Measurements from ENCODE around the gene TBX1. TPM values are rescaled to one million over a fixed set of nuclear protein-coding genes. Genes with fewer than 3 reads are reported as not detected.
"Not testable (repeated sequence)": the region's sequence is repeated elsewhere in the genome, so short reads cannot be mapped to it uniquely, and the experiment has no call there.

Gene TBX1
- total RNA-seq, 2 experiments from 2014 or later, result not detected

DNA sequence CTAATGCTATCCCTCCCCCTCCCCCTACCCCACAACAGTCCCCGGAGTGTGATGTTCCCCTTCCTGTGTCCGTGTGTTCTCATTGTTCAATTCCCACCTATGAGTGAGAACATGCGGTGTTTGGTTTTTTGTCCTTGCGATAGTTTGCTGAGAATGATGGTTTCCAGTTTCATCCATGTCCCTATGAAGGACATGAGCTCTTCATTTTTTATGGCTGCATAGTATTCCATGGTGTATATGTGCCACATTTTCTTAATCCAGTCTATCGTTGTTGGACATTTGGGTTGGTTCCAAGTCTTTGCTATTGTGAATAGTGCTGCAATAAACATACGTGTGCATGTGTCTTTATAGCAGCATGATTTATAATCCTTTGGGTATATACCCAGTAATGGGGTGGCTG lies 16.6 kb downstream of the TBX1 start:
- H3K27me3 Mint-ChIP-seq (ENCODE audit: low read depth), result peaks cover 21% of the 10 kb centered on the region
- intact Hi-C loops (cut with micrococcal nuclease); H3K9me3 Mint-ChIP-seq; DNase-seq; H3K36me3 Mint-ChIP-seq (ENCODE audit: low read depth); H3K4me3 Mint-ChIP-seq; H3K4me1 Mint-ChIP-seq (ENCODE audit: low read depth); H3K27ac Mint-ChIP-seq: not testable (repeated sequence)
- CTCF ChIA-PET, result interaction anchor here (0.9 kb wide), 1 partner anchor 47 kb away, joined by 4 read pairs; no protein-coding TSS in a partner anchor

DNA sequence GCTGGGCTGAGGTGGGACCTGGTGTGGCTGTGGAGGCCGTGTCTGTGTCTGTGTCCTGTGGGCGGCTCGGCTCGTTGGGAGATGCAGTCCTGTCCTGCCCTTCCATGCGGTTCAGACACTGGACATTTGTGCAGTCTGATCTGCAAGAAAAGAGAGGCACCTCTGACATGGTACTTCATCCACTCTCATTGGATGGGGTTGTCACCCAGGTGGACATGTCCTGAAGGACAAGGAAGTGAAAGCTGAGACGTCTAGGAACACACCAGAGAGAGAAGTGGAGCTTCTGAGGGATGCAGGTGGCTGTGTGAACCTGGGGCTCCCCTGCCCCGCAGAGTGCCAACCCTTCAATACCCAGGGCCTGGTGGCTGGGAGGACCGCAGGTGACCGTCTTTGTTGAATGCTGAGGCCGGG lies 18.4 kb downstream of the TBX1 start:
- Mint-ChIP-seq H3K4me1 (ENCODE audit: low read depth) (peaks cover 5% of the 10 kb centered on the region), H3K4me3 (no peak overlapping the region), H3K27me3 (ENCODE audit: low read depth) (peaks cover 9% of the 10 kb centered on the region), H3K36me3 (ENCODE audit: low read depth) (no peaks in the 10 kb centered on the region), H3K27ac (no peak overlapping the region), H3K9me3 (no peaks in the 10 kb centered on the region)
- DNase-seq, result no peak
- CTCF ChIA-PET, result interaction anchor here (0.9 to 1.4 kb wide), 2 partner anchors 49 to 133 kb away, joined by 3 to 4 read pairs; no protein-coding TSS in a partner anchor
- intact Hi-C loops (cut with micrococcal nuclease), result no loop called here

DNA sequence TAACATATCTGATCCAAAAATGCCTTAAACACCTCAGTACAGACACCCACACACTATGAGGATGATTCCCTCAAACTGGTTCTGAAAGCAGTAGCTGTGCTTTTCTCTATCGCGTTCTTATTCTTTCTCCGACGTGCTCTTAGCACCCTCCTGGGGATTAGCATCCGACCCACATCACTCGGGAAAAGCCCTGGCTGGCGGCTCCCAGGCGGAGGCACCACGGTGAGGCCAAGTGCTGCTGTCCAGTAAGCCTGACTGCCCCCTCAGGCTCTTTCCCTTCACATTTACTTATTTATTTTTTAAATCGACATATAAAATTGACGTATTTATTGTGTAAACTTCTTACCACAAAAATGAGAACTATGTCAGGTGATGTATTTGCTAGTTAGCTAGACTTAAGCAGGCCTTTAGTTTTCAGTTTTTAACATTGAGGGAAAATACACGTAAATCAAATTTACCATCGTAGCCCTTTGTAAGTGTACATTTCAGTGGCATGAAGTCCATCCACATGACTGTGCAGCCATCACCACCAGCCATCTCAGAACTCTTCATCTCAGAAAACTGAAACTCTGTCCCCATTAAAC lies 19.2 kb downstream of the TBX1 start:
- intact Hi-C loops (cut with micrococcal nuclease), result no loop called here
- H3K4me1 Mint-ChIP-seq (ENCODE audit: low read depth), result peaks cover 5% of the 10 kb centered on the region
- no peaks in the 10 kb centered on the region for H3K9me3 Mint-ChIP-seq
- peaks cover 3% of the 10 kb centered on the region for H3K27me3 Mint-ChIP-seq (ENCODE audit: low read depth)
- CTCF ChIA-PET, result interaction anchor here (0.9 to 1.4 kb wide), 2 partner anchors 50 to 132 kb away, joined by 3 to 4 read pairs; no protein-coding TSS in a partner anchor
- no peak overlapping the region for H3K4me3 Mint-ChIP-seq
- DNase-seq, result no peak
- no peak overlapping the region for H3K27ac Mint-ChIP-seq
- H3K36me3 Mint-ChIP-seq (ENCODE audit: low read depth), result no peaks in the 10 kb centered on the region

DNA sequence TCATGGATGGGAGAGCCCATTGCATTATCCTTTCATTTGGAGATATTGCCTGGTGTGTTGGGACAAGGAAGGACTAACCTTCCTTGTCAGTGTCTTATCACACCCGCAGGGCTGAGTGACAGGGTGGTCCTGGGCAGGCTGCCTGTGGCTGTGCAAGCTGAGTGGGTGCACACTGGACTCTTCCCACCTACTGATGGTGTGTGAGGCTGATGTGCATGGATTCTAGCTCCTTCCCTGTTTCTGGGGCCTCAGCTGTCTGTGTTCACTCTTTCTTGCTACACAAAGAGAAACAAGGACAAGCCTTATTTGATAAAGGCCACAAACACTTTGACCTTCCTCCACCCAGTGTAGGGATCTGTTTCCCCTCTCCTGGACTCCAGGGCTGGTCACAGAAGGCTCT lies 22.0 kb downstream of the TBX1 start:
- DNase-seq, result no peak
- intact Hi-C loops (cut with micrococcal nuclease), result no loop called here
- H3K4me1 Mint-ChIP-seq (ENCODE audit: low read depth), result no peaks in the 10 kb centered on the region
- no peaks in the 10 kb centered on the region for H3K27me3 Mint-ChIP-seq (ENCODE audit: low read depth)
- no peaks in the 10 kb centered on the region for H3K36me3 Mint-ChIP-seq (ENCODE audit: low read depth)
- CTCF ChIA-PET, result interaction anchor here (1.1 kb wide), 1 partner anchor 52 kb away, joined by 3 read pairs; no protein-coding TSS in a partner anchor
- H3K4me3 Mint-ChIP-seq, result no peak overlapping the region
- no peaks in the 10 kb centered on the region for H3K9me3 Mint-ChIP-seq
- H3K27ac Mint-ChIP-seq, result no peak overlapping the region

DNA sequence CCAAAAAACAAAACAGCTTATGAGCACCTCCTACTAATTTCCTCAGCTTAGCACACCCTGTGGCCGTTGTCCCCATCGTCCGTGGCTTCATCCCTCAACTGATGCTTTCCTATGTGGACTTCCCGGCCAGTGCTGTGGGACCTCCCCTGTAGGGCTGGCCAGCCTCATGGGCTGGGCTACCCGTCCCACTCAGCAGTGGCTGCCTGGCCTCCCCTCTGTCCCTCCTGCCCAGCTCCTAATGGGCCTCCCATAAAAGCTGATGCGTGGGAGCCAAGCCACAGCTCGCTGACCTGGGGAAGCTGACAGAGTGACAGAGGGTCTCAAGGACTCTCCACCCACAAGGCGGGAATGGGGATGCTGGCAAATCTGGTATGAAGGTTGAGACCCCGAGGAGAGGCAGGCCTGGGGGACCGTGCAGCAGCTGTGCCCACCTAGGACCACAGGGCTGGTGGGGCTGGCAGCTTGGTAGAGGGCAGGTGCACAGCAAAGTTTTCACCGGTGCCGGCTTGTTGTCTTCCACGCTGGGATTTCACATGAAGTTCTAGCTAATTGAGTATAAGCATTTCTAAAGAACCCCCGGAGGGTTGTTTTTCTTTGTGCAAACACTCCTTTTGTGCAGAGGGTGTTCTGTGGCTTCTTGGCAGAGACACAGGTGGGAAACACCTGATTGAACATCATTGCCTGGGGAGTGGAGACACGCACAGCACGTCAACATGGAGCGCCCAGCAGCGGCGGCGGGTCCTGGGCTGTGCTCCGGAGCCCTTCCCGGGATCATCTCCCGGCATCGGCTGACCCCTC lies 23.2 kb downstream of the TBX1 start:
- no peaks in the 10 kb centered on the region for H3K9me3 Mint-ChIP-seq
- no peak for DNase-seq
- CTCF ChIA-PET, result no interaction called here
- no peak overlapping the region for H3K27ac Mint-ChIP-seq
- no peaks in the 10 kb centered on the region for H3K27me3 Mint-ChIP-seq (ENCODE audit: low read depth)
- H3K4me3 Mint-ChIP-seq, result no peak overlapping the region
- no peaks in the 10 kb centered on the region for H3K4me1 Mint-ChIP-seq (ENCODE audit: low read depth)
- intact Hi-C loops (cut with micrococcal nuclease), result no loop called here
- H3K36me3 Mint-ChIP-seq (ENCODE audit: low read depth), result no peaks in the 10 kb centered on the region

DNA sequence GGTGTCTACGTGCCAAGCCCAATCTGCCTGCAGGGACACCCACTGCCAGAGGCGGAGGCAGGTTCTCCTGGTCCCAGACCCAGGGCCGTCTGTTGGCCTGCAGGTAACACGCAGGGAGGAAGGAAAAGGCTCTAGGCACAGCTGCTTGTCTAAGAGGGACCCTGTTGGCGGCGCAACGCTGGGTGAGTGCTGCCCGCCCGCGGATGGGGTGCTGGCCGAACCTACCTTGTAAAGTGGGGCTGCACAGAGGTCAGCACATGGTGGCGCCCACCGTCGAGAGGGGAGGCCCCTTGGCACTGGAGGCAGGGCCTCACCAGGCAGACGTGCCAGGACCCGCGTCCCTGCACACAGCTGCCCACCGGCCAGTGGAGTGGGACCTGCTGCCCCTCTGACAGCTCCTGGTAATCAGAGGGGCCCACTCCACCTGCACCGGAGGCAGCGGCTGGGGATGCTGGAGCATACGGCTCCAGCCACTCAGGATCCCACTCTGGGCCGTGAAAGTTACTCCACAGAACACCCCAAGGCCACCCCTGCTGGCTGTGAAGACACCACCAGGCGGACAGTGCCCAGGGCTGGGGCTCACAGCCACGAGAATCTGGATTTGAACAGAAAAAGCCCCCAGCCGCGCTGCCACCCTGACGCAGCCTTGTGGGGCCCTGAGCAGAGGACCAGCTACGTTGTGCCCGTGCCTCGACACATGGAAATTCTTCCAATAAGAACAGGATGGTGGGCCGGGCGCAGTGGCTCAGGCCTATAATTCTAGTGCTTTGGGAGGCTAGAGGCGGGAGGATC lies 24.0 kb downstream of the TBX1 start:
- intact Hi-C loops (cut with micrococcal nuclease), result no loop called here
- DNase-seq, result no peak
- Mint-ChIP-seq H3K9me3 (no peaks in the 10 kb centered on the region), H3K36me3 (ENCODE audit: low read depth) (no peaks in the 10 kb centered on the region), H3K4me3 (no peak overlapping the region), H3K27ac (no peak overlapping the region), H3K27me3 (ENCODE audit: low read depth) (no peaks in the 10 kb centered on the region), H3K4me1 (ENCODE audit: low read depth) (no peaks in the 10 kb centered on the region)
- CTCF ChIA-PET, result no interaction called here

DNA sequence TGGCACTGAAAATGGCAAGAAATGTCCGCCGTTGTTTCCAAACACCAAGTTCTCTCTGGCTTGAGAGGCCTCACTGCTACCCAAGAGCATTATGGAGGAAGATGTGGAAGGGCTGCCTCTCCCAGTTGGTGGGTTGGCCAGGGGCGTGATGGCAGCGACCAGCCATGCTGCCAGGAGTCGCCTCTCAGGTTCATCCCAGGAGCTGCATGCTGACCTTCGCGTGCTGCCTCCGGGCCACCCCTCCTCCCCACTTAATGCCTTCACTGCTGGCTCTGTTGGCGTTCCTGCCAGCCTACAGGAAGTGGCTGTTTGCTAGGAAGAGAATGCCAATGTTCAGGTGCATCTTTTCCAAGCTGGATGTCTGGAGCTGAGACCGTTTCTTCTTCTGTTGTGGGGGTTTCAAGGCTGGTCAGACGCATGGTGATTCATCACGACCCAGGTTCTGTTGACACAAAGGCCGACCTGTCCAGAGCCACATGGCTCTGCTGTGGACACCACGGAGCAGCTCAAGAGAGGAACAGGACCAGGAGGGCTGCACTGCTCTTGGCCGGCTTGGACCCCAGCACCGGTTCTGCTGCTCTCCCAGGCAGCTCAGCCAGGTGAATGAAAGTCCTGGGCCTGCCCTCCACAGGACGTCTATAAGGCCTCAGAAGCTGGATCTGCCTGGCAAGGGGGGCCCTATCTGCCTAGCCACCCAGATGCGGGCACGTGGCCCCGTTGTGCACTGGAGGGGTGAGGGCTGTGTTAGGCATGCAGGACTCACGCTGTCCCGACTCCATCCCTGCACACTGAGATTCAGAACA lies 25.1 kb downstream of the TBX1 start:
- H3K27me3 Mint-ChIP-seq (ENCODE audit: low read depth), result no peaks in the 10 kb centered on the region
- CTCF ChIA-PET, result no interaction called here
- peaks cover 9% of the 10 kb centered on the region for H3K36me3 Mint-ChIP-seq (ENCODE audit: low read depth)
- H3K4me1 Mint-ChIP-seq (ENCODE audit: low read depth), result no peaks in the 10 kb centered on the region
- H3K9me3 Mint-ChIP-seq, result no peaks in the 10 kb centered on the region
- intact Hi-C loops (cut with micrococcal nuclease), result no loop called here
- H3K4me3 Mint-ChIP-seq, result no peak overlapping the region
- no peak for DNase-seq
- no peak overlapping the region for H3K27ac Mint-ChIP-seq

DNA sequence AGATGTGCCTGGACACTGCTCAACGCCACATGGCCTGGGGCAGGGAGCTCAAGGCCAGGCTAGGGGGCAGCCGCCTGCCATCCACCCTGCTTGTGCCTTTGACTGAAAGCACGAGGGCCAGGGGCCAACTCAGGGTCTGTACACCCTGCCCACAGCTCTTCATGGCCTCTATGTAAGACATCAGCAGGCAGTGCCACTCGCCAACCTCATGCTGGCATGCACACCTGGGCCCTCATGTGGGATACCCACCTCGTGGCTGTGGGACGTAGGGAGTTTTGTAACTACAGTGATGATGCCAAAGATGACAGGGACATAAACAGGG lies 25.6 kb downstream of the TBX1 start:
- no peak overlapping the region for H3K27ac Mint-ChIP-seq
- H3K27me3 Mint-ChIP-seq (ENCODE audit: low read depth), result no peaks in the 10 kb centered on the region
- DNase-seq, result no peak
- no peaks in the 10 kb centered on the region for H3K4me1 Mint-ChIP-seq (ENCODE audit: low read depth)
- CTCF ChIA-PET, result no interaction called here
- no peak overlapping the region for H3K4me3 Mint-ChIP-seq
- intact Hi-C loops (cut with micrococcal nuclease), result no loop called here
- H3K9me3 Mint-ChIP-seq, result no peaks in the 10 kb centered on the region
- peaks cover 9% of the 10 kb centered on the region for H3K36me3 Mint-ChIP-seq (ENCODE audit: low read depth)

DNA sequence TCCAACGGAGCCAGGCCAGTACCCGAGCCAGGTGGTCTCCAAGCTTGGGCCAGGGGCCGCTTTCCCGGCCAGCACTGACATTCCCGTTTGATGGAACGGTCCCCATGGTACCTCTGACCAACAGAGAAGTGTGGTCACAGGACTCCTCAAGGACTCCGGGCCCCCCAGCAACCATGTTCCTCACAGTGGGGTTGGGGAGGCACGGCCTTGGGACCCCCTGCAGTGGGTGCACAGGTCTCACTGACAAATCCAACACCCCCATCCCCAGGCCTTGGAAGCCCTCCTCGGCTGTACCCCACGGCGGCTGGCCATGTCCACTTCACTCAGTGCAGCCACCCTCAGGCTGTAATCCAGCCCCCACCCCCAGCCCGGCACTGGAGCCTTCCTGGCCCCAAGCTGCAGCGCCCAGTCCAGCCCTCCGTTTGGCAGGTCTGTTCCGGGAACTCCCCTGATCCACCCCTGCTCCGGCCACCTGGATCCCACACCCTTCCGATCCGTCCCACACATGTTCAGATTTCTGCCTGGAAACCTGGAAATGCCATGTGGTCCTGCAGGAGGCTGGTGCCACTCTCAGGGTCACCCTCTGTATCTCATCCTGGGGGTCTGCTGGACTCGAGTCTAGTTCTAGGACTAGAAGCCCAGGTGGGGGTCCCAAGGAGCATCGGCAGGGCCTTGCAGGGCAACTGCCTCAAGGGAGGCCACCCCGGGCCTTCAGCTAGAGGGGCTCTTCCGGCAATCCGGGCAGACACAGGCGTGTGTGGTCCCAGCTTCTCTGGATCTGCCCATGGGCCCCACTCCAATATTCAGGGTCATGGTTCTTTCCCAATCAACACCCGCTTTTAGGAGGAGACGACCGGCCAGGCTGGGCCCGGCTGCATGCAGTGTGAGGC lies 26.6 kb downstream of the TBX1 start:
- no peaks in the 10 kb centered on the region for H3K9me3 Mint-ChIP-seq
- H3K27ac Mint-ChIP-seq, result no peak overlapping the region
- CTCF ChIA-PET, result no interaction called here
- no peak overlapping the region for H3K4me3 Mint-ChIP-seq
- H3K4me1 Mint-ChIP-seq (ENCODE audit: low read depth), result no peaks in the 10 kb centered on the region
- no peak for DNase-seq
- H3K27me3 Mint-ChIP-seq (ENCODE audit: low read depth), result no peaks in the 10 kb centered on the region
- intact Hi-C loops (cut with micrococcal nuclease), result no loop called here
- peaks cover 14% of the 10 kb centered on the region for H3K36me3 Mint-ChIP-seq (ENCODE audit: low read depth)

DNA sequence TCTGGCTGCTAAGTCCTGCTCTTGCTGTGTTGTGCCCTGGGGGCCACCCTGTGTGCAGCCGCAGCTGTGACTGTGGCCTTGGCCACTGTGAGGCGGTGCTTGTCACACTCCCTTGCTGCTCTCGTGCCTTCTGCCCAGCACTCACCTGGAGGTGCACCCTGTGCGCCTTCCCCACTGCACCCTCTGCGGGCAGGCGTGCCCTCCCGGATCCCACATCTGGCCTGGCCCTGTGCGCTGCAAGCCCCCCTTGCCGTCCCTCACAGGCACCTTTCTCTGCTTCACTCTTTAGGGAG lies 27.2 kb downstream of the TBX1 start:
- peaks cover 15% of the 10 kb centered on the region for H3K36me3 Mint-ChIP-seq (ENCODE audit: low read depth)
- DNase-seq, result no peak
- intact Hi-C loops (cut with micrococcal nuclease), result no loop called here
- no peaks in the 10 kb centered on the region for H3K27me3 Mint-ChIP-seq (ENCODE audit: low read depth)
- H3K4me1 Mint-ChIP-seq (ENCODE audit: low read depth), result no peaks in the 10 kb centered on the region
- H3K9me3 Mint-ChIP-seq, result peaks cover 3% of the 10 kb centered on the region
- no peak overlapping the region for H3K27ac Mint-ChIP-seq
- CTCF ChIA-PET, result no interaction called here
- H3K4me3 Mint-ChIP-seq, result no peak overlapping the region

DNA sequence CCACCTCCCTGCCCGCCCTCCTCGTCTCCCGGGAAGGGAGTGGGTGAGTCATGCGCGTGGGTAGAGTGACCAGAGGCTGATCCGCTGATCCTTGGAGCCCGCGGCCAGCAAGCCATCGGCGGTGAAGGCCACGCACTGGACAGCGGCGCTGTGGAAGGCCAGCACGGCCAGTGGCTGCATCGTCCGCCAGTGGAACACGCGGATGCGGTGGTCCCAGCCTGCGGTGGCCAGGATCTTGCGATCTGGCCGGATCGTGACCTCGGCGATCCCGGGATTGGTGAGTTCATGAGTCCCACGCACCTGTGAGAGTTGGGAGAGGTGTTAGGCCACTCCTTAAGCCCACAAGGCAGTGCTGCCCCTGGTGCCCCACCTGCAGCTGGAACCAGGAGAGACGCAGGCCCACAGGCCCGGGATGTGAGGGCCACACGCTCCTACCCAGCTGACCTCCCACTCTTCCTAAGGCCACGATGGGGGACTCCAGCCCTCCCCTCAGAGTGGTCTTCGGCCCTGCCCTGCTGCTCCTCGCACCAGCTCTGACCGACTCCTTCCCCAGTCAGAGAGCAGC lies 28.2 kb downstream of the TBX1 start:
- Mint-ChIP-seq H3K27ac (no peak overlapping the region), H3K27me3 (ENCODE audit: low read depth) (no peaks in the 10 kb centered on the region), H3K9me3 (peaks cover 3% of the 10 kb centered on the region), H3K4me1 (ENCODE audit: low read depth) (no peaks in the 10 kb centered on the region), H3K4me3 (no peak overlapping the region), H3K36me3 (ENCODE audit: low read depth) (peaks cover 21% of the 10 kb centered on the region)
- intact Hi-C loops (cut with micrococcal nuclease), result no loop called here
- CTCF ChIA-PET, result no interaction called here
- DNase-seq, result no peak

Data from activated naive CD4-positive, alpha-beta T cell treated with anti-CD3 and anti-CD28 coated beads for 36 hours (primary cell).